22Rv1 (cell line): ENCODE data around the gene RARS1.

Source experiments
- CTCF ChIP-seq: fragments of 450-650 bp; IDR thresholded peaks from 2 replicates; pipeline ENCODE4 v1.5.1; 2017; ENCODE audit warnings: mild to moderate bottlenecking
- ZFX ChIP-seq: fragments of 450-650 bp; IDR thresholded peaks from 2 replicates; pipeline ENCODE4 v1.6.1; 2017; ENCODE audit warnings: antibody characterized with exemption, borderline replicate concordance

GRCh38 chr5:168451565-168451964 is 34.7 kb upstream of the RARS1 start:
- TF ChIP-seq CTCF (no peak), ZFX (no peak)
